ENCODE data around the gene CDC7. TPM values are rescaled to one million over a fixed set of nuclear protein-coding genes. Genes with fewer than 3 reads are reported as not detected.

The CDC7 gene
- total RNA-seq, 1 experiment from 2014 or later = 16.1 TPM

DNA sequence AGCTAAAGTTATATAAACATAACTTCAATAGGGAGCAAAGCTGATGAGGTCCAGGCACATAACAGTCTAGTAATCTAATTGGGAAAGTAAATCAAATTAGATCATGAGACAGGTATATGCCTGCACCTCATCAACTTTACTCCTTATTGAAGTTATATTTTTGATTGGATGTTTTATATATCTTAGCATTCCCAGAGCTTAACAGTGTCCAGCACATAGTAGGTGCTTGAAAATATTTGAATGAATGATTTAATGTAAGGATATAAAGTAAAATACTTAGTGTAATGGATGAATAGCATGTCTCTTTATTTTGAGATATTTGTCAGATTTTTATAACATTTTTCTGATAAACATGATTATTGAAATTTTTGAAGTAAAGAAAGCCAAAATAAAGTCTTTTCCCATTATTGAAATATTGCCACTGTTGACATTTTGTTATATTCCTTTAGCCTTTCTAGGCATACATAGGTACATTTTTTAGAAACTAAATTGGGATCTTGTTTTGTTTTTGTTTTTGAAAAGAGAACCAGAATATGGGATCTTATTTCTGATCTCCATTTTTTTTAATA is 2.8 kb downstream of the CDC7 start:
- no peak overlapping the region for H2AFZ ChIP-seq (ENCODE audit: low read length)
- H3K9ac ChIP-seq (ENCODE audit: low read length) = no peak overlapping the region
- H3K4me3 ChIP-seq (ENCODE audit: low read length) = peak overlapping the region; percentile 96; the same call in 1 of the 2 replicates
- H3K4me2 ChIP-seq (ENCODE audit: low read depth, low read length, poor library complexity, severe bottlenecking) = peak overlapping the region; percentile 86
- no peak overlapping the region for H3K27ac ChIP-seq (ENCODE audit: low read length)
- no peaks in the 10 kb centered on the region for H4K20me1 ChIP-seq (ENCODE audit: insufficient read depth, low read depth, low read length)
- DNase-seq = no peak
- no peaks in the 10 kb centered on the region for H3K27me3 ChIP-seq (ENCODE audit: low read length)
- no peaks in the 10 kb centered on the region for H3K9me3 ChIP-seq (ENCODE audit: low read length)
- H3K9me2 ChIP-seq (replicated peaks; ENCODE audit: insufficient read depth, low read length) = no peaks in the 10 kb centered on the region
- peaks cover 1% of the 10 kb centered on the region; the same call in 1 of the 2 replicates for H3K36me3 ChIP-seq (ENCODE audit: insufficient read depth, low read length)
- H3K79me2 ChIP-seq (ENCODE audit: low read length) = peaks cover 76% of the 10 kb centered on the region
- peaks cover 40% of the 10 kb centered on the region for H3K4me1 ChIP-seq (ENCODE audit: low read length)

DNA sequence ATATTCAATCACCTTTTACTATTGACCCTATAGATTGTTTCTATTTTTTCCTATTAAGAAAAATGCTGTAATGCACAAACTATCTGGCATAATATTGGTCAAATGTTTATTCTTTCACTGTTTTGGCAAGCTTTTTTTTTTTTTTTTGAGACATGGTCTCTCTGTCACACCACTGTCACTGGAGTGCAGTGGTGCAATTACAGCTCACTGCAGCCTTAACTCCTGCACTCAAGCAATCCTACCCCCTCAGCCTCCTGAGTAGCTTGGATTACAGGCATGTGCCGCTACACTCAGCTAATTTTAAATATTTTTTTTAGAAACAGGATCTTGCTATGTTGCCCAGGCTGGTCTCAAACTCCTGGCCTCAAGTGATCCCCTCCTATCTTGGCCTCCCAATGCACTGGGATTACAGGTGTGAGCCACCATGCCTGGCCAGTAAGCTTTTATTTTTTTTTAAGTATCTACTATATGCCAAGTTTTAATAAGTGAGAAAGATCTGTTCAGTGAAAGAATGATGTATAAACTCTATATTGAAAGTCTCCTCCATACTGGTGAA is 3.4 kb downstream of the CDC7 start:
- DNase-seq = no peak
- Histone ChIP-seq H3K27ac (ENCODE audit: low read length) (no peak overlapping the region), H3K79me2 (ENCODE audit: low read length) (peaks cover 82% of the 10 kb centered on the region), H3K9me2 (replicated peaks; ENCODE audit: insufficient read depth, low read length) (no peaks in the 10 kb centered on the region), H3K4me2 (ENCODE audit: low read depth, low read length, poor library complexity, severe bottlenecking) (no peak overlapping the region), H3K9me3 (ENCODE audit: low read length) (no peaks in the 10 kb centered on the region), H2AFZ (ENCODE audit: low read length) (no peak overlapping the region), H3K36me3 (ENCODE audit: insufficient read depth, low read length) (peaks cover 8% of the 10 kb centered on the region; the same call in 1 of the 2 replicates), H3K27me3 (ENCODE audit: low read length) (no peaks in the 10 kb centered on the region), H3K4me3 (ENCODE audit: low read length) (no peak overlapping the region), H3K9ac (ENCODE audit: low read length) (no peak overlapping the region), H3K4me1 (ENCODE audit: low read length) (peaks cover 40% of the 10 kb centered on the region), H4K20me1 (ENCODE audit: insufficient read depth, low read depth, low read length) (no peaks in the 10 kb centered on the region)

DNA sequence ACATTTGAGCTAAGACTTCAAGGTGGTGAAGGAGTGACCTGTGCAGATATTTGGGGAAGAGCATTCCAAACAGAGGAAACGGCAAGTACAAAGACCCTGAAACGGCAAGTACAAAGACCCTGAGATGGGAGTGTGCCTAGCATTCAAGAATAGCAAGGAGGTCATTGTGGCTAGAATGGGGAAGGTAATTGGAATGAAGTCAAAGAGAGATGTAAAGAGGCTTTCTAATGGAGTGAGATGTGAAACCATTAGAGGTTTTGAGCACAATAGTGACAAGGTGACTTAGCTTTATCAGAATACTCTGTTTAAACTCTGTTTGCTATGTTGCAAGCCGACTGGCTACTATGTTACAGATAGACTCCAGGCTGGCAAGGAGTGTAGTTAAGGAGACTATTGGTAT is 4.4 kb downstream of the CDC7 start:
- Histone ChIP-seq H3K27ac (ENCODE audit: low read length) (no peak overlapping the region), H3K9ac (ENCODE audit: low read length) (no peak overlapping the region), H3K4me1 (ENCODE audit: low read length) (peaks cover 36% of the 10 kb centered on the region), H3K9me2 (replicated peaks; ENCODE audit: insufficient read depth, low read length) (no peaks in the 10 kb centered on the region), H3K27me3 (ENCODE audit: low read length) (no peaks in the 10 kb centered on the region), H3K9me3 (ENCODE audit: low read length) (no peaks in the 10 kb centered on the region), H3K79me2 (ENCODE audit: low read length) (peaks cover 92% of the 10 kb centered on the region), H4K20me1 (ENCODE audit: insufficient read depth, low read depth, low read length) (no peaks in the 10 kb centered on the region), H3K4me2 (ENCODE audit: low read depth, low read length, poor library complexity, severe bottlenecking) (peak overlapping the region; percentile 12), H3K36me3 (ENCODE audit: insufficient read depth, low read length) (peaks cover 15% of the 10 kb centered on the region; the same call in 1 of the 2 replicates), H2AFZ (ENCODE audit: low read length) (no peak overlapping the region), H3K4me3 (ENCODE audit: low read length) (no peak overlapping the region)
- no peak for DNase-seq

DNA sequence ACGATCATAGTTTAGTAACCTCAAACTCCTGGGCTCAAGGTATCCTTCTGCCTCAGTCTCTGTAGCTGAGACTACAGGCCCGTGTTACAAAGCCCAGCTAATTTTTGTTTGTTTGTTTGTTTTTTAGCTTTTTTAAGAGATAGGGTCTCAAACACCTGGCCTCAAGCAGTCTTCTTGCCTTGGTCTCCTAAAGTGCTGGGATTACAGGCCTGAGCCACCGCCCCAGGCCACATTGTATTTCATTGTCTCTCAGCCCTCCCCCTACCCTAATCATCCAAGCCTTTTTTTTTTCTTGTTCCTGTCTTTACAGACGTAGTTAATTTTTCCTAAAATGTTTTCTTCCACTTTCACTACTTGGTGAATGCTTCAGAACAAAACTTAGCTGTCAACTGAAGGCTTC is 5.4 kb downstream of the CDC7 start:
- no peak overlapping the region for H2AFZ ChIP-seq (ENCODE audit: low read length)
- no peak for DNase-seq
- no peak overlapping the region for H3K27ac ChIP-seq (ENCODE audit: low read length)
- no peaks in the 10 kb centered on the region for H3K27me3 ChIP-seq (ENCODE audit: low read length)
- H3K9ac ChIP-seq (ENCODE audit: low read length) = no peak overlapping the region
- H3K4me3 ChIP-seq (ENCODE audit: low read length) = no peak overlapping the region
- peaks cover 22% of the 10 kb centered on the region; the same call in 1 of the 2 replicates for H3K36me3 ChIP-seq (ENCODE audit: insufficient read depth, low read length)
- no peaks in the 10 kb centered on the region for H3K9me3 ChIP-seq (ENCODE audit: low read length)
- no peak overlapping the region for H3K4me2 ChIP-seq (ENCODE audit: low read depth, low read length, poor library complexity, severe bottlenecking)
- H3K79me2 ChIP-seq (ENCODE audit: low read length) = peaks cover 98% of the 10 kb centered on the region
- peaks cover 32% of the 10 kb centered on the region for H3K4me1 ChIP-seq (ENCODE audit: low read length)
- H4K20me1 ChIP-seq (ENCODE audit: insufficient read depth, low read depth, low read length) = no peaks in the 10 kb centered on the region
- no peaks in the 10 kb centered on the region for H3K9me2 ChIP-seq (replicated peaks; ENCODE audit: insufficient read depth, low read length)

DNA sequence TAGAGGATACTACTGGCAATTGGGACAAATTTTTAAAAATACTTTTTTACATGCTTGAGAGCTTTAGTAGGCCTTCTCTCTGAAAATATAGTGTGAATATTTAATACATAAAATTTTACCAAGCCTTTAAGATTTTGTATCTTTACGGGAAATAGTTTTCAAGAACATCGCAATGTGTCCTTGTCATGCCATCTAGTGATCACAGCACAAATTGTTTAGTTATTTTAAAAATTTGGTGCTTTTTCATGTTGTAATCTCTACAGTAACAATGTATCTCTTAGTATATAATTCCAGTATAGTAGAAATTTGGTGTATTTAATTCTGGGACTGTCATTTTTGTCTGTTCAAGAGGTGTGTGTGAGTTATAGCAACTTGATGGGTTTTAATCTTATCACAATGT is 6.7 kb downstream of the CDC7 start:
- no peak overlapping the region for H3K4me2 ChIP-seq (ENCODE audit: low read depth, low read length, poor library complexity, severe bottlenecking)
- H3K4me1 ChIP-seq (ENCODE audit: low read length) = peaks cover 28% of the 10 kb centered on the region
- DNase-seq = no peak
- H3K4me3 ChIP-seq (ENCODE audit: low read length) = no peak overlapping the region
- H3K9me2 ChIP-seq (replicated peaks; ENCODE audit: insufficient read depth, low read length) = no peaks in the 10 kb centered on the region
- H3K36me3 ChIP-seq (ENCODE audit: insufficient read depth, low read length) = peaks cover 33% of the 10 kb centered on the region; the same call in 1 of the 2 replicates
- no peak overlapping the region for H2AFZ ChIP-seq (ENCODE audit: low read length)
- H3K9ac ChIP-seq (ENCODE audit: low read length) = no peak overlapping the region
- H3K9me3 ChIP-seq (ENCODE audit: low read length) = no peaks in the 10 kb centered on the region
- H3K27me3 ChIP-seq (ENCODE audit: low read length) = no peaks in the 10 kb centered on the region
- peaks cover 96% of the 10 kb centered on the region for H3K79me2 ChIP-seq (ENCODE audit: low read length)
- H3K27ac ChIP-seq (ENCODE audit: low read length) = no peak overlapping the region
- no peaks in the 10 kb centered on the region for H4K20me1 ChIP-seq (ENCODE audit: insufficient read depth, low read depth, low read length)

DNA sequence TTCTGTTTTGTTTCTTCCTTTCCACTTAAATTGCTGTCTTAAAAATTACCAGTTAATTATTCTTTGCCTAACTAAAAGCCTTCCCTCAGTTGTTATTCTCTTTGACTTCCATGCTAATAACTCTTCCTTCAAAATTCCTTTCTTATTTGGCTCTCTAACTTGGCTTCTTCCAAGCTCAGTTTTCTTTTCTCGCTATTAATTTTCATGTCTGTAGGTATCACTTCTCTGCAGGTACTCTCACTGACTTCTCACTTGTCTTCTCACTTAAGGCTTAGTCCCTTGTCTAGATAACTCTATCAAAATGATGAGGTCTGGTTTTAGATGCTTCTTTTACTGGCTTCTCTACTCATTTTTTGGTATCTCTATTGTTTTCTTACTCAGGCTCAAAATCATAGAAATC is 10.1 kb downstream of the CDC7 start:
- no peaks in the 10 kb centered on the region for H3K9me3 ChIP-seq (ENCODE audit: low read length)
- peaks cover 90% of the 10 kb centered on the region for H3K79me2 ChIP-seq (ENCODE audit: low read length)
- no peak overlapping the region for H3K9ac ChIP-seq (ENCODE audit: low read length)
- no peaks in the 10 kb centered on the region for H3K4me1 ChIP-seq (ENCODE audit: low read length)
- H2AFZ ChIP-seq (ENCODE audit: low read length) = no peak overlapping the region
- peaks cover 64% of the 10 kb centered on the region for H3K36me3 ChIP-seq (ENCODE audit: insufficient read depth, low read length)
- H3K27me3 ChIP-seq (ENCODE audit: low read length) = no peaks in the 10 kb centered on the region
- no peaks in the 10 kb centered on the region for H3K9me2 ChIP-seq (replicated peaks; ENCODE audit: insufficient read depth, low read length)
- no peak overlapping the region; the same call in 1 of the 2 replicates for H3K27ac ChIP-seq (ENCODE audit: low read length)
- no peak for DNase-seq
- H4K20me1 ChIP-seq (ENCODE audit: insufficient read depth, low read depth, low read length) = no peaks in the 10 kb centered on the region
- no peak overlapping the region for H3K4me3 ChIP-seq (ENCODE audit: low read length)
- H3K4me2 ChIP-seq (ENCODE audit: low read depth, low read length, poor library complexity, severe bottlenecking) = no peak overlapping the region

DNA sequence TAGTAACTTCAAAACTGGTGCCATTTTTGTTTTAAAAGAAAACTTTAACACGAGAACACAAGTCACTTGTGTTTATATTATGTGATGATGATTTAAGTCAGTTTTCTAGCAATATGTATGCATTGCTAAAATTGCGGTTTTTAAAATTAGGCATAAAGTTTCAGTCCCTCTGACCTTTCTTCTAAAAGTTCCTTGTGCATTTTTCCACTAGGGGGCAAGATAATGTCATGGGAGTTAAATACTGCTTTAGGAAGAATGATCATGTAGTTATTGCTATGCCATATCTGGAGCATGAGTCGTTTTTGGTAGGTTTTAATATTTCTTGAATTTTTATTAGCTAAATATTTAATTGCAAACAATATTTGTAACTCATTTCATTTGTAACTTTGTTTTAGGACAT is 10.7 kb downstream of the CDC7 start:
- Histone ChIP-seq H3K9me3 (ENCODE audit: low read length) (no peaks in the 10 kb centered on the region), H3K4me1 (ENCODE audit: low read length) (no peaks in the 10 kb centered on the region), H4K20me1 (ENCODE audit: insufficient read depth, low read depth, low read length) (no peaks in the 10 kb centered on the region), H3K27ac (ENCODE audit: low read length) (no peak overlapping the region), H3K4me2 (ENCODE audit: low read depth, low read length, poor library complexity, severe bottlenecking) (no peak overlapping the region), H2AFZ (ENCODE audit: low read length) (no peak overlapping the region), H3K36me3 (ENCODE audit: insufficient read depth, low read length) (peaks cover 70% of the 10 kb centered on the region), H3K27me3 (ENCODE audit: low read length) (no peaks in the 10 kb centered on the region), H3K79me2 (ENCODE audit: low read length) (peaks cover 87% of the 10 kb centered on the region), H3K9ac (ENCODE audit: low read length) (no peak overlapping the region), H3K9me2 (replicated peaks; ENCODE audit: insufficient read depth, low read length) (no peaks in the 10 kb centered on the region), H3K4me3 (ENCODE audit: low read length) (no peak overlapping the region)
- peak; percentile 51 for DNase-seq

DNA sequence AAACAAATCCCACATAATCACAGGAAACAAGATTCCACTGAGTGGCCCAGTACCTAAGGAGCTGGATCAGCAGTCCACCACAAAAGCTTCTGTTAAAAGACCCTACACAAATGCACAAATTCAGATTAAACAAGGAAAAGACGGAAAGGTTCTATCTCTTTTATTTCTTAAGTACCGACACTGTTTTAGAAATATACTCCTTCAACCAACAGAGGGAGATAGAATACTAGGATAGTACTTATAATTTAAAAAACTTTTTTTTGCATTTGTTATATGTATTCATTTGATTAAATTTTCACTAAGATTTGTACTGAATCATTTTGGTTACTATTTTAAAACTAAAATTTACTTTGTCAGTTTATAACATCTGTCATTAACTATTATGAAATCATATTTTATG is 12.5 kb downstream of the CDC7 start:
- Histone ChIP-seq H4K20me1 (ENCODE audit: insufficient read depth, low read depth, low read length) (no peaks in the 10 kb centered on the region), H3K36me3 (ENCODE audit: insufficient read depth, low read length) (peaks cover 82% of the 10 kb centered on the region), H3K4me1 (ENCODE audit: low read length) (no peaks in the 10 kb centered on the region), H3K9me3 (ENCODE audit: low read length) (no peaks in the 10 kb centered on the region), H3K27ac (ENCODE audit: low read length) (no peak overlapping the region), H3K9me2 (replicated peaks; ENCODE audit: insufficient read depth, low read length) (no peaks in the 10 kb centered on the region), H3K79me2 (ENCODE audit: low read length) (peaks cover 75% of the 10 kb centered on the region), H3K27me3 (ENCODE audit: low read length) (no peaks in the 10 kb centered on the region), H2AFZ (ENCODE audit: low read length) (no peak overlapping the region), H3K4me2 (ENCODE audit: low read depth, low read length, poor library complexity, severe bottlenecking) (no peak overlapping the region), H3K4me3 (ENCODE audit: low read length) (no peak overlapping the region), H3K9ac (ENCODE audit: low read length) (no peak overlapping the region)
- DNase-seq = no peak

Measured in Karpas-422 (cell line).